ENCODE measurements around the gene SEC24C. TPM values are rescaled to one million over a fixed set of nuclear protein-coding genes. Genes with fewer than 3 reads are reported as not detected.

SEC24C gene
- total RNA-seq, 1 experiment from 2014 or later = 113 TPM

- CTCF ChIA-PET = no interaction called here
- Histone ChIP-seq H3K27ac (ENCODE audit: low read length) (no peak overlapping the region), H3K9me3 (ENCODE audit: control insufficient read depth, insufficient read depth, low read depth, low read length) (no peaks in the 10 kb centered on the region), H3K27me3 (ENCODE audit: control insufficient read depth, insufficient read depth, low read length) (no peaks in the 10 kb centered on the region), H3K36me3 (ENCODE audit: control insufficient read depth, insufficient read depth, low read length) (no peaks in the 10 kb centered on the region; the same call in 1 of the 2 replicates), H3K4me3 (ENCODE audit: low read depth in 2 of 2, low read length in 2 of 2) (no peak overlapping the region), H3K4me1 (ENCODE audit: control insufficient read depth, insufficient read depth, low read length) (0 out of 2 replicates have a peak, but pooled peaks cover 9% of the 10 kb centered on the region)
- ATAC-seq = no peak
- TF ChIP-seq REST (IDR thresholded peaks at IDR 0.05; ENCODE audit: insufficient read depth in 1 of 2, low read depth in 2 of 2, low read length in 1 of 2) (no peak), CTCF (IDR thresholded peaks at IDR 0.05) (no peak), TCF7L2 (IDR thresholded peaks at IDR 0.05; ENCODE audit: low read depth, low read length) (no peak), SIN3A (IDR thresholded peaks at IDR 0.05; ENCODE audit: borderline replicate concordance, insufficient read depth, low read depth, low read length) (no peak), POLR2AphosphoS5 (IDR thresholded peaks at IDR 0.05; ENCODE audit: low read depth, low read length) (no peak)
- in situ Hi-C loops (cut with HindIII; ENCODE audit: low pct_unique_long_range_greater_than_20kb, low sequenced_read_pairs) (no loop called here), intact Hi-C loops (cut with micrococcal nuclease; ENCODE audit: unreplicated experiment) (no loop called here)
- no peak for DNase-seq (ENCODE audit: low read depth, low spot score)
- POLR2A ChIA-PET = interaction anchor here (0.6 kb wide), 2 partner anchors 174 to 699 kb away, joined by 3 to 10 read pairs; no protein-coding TSS in a partner anchor
- BruUV-seq (replicated peaks) = no TSS peak
Observed at GRCh38 chr10:73808021-73808815, 64.0 kb downstream of the SEC24C start.

GRCh38 chr10:73809061-73809818, 65.1 kb downstream of the SEC24C start:
- intact Hi-C loops (cut with micrococcal nuclease; ENCODE audit: unreplicated experiment) (no loop called here), in situ Hi-C loops (cut with HindIII; ENCODE audit: low pct_unique_long_range_greater_than_20kb, low sequenced_read_pairs) (no loop called here)
- Histone ChIP-seq H3K9me3 (ENCODE audit: control insufficient read depth, insufficient read depth, low read depth, low read length) (no peaks in the 10 kb centered on the region), H3K4me3 (ENCODE audit: low read depth in 2 of 2, low read length in 2 of 2) (no peak overlapping the region), H3K27me3 (ENCODE audit: control insufficient read depth, insufficient read depth, low read length) (no peaks in the 10 kb centered on the region), H3K27ac (ENCODE audit: low read length) (no peak overlapping the region), H3K4me1 (ENCODE audit: control insufficient read depth, insufficient read depth, low read length) (0 out of 2 replicates have a peak, but pooled peaks cover 9% of the 10 kb centered on the region), H3K36me3 (ENCODE audit: control insufficient read depth, insufficient read depth, low read length) (no peaks in the 10 kb centered on the region)
- TF ChIP-seq REST (IDR thresholded peaks at IDR 0.05; ENCODE audit: insufficient read depth in 1 of 2, low read depth in 2 of 2, low read length in 1 of 2) = no peak
- TF ChIP-seq POLR2AphosphoS5 (IDR thresholded peaks at IDR 0.05; ENCODE audit: low read depth, low read length) = no peak
- TF ChIP-seq TCF7L2 (IDR thresholded peaks at IDR 0.05; ENCODE audit: low read depth, low read length) = no peak
- TF ChIP-seq CTCF (IDR thresholded peaks at IDR 0.05) = no peak
- TF ChIP-seq SIN3A (IDR thresholded peaks at IDR 0.05; ENCODE audit: borderline replicate concordance, insufficient read depth, low read depth, low read length) = no peak
- CTCF ChIA-PET = interaction anchor here (0.6 kb wide), 1 partner anchor 71 kb away, joined by 3 read pairs; no protein-coding TSS in a partner anchor
- POLR2A ChIA-PET = interaction anchor here (0.6 kb wide), 2 partner anchors 173 to 700 kb away, joined by 3 to 10 read pairs; no protein-coding TSS in a partner anchor
- ATAC-seq = no peak
- TSS peak; percentile 50 for BruUV-seq (replicated peaks)
- DNase-seq (ENCODE audit: low read depth, low spot score) = no peak

Measured in Panc1 (cell line).